Hepatocyte (in vitro differentiated cells): ENCODE measurements around the gene SRBD1.

Experiments
- EZH2 ChIP-seq: fragments of 200-600 bp; sonication (generic); IDR thresholded peaks from 2 replicates; pipeline ENCODE4 v1.6.1; 2016; ENCODE audit warnings: antibody characterized with exemption, mild to moderate bottlenecking, borderline replicate concordance
- EZH2phosphoT487 ChIP-seq: fragments of 200-600 bp; sonication (generic); IDR thresholded peaks from one replicate; pipeline ENCODE4 v1.6.1; 2018; ENCODE audit warnings: antibody characterized with exemption, mild to moderate bottlenecking, low read depth, moderate library complexity; ENCODE audit not compliant: unreplicated experiment, severe bottlenecking
- TF ChIP-seq, protein P1 (sequence below): fragments of 200-600 bp; sonication (generic); IDR thresholded peaks from 2 replicates; pipeline ENCODE4 v1.5.1; 2016; ENCODE audit warnings: antibody characterized with exemption, mild to moderate bottlenecking; ENCODE audit not compliant: poor library complexity

DNA sequence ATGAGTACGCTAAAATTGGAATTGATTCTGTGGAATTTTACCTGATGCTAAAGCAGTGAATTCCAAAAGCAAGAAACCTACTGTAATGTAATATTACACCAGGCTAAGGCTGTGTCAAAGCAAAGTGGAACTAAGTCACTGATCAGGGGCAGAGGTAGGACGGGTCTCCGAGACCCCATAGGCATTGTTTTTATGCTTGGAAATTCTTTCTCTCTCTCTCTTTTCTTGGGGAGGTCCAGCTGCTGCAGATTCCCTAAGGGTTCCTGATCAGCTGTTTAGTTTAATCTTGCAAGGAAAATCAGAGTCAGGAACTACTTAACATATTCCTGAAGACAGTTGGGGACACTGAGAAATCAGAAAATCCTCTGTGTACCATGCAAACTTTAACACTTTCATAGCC lies 220.2 kb downstream of the SRBD1 start:
- TF ChIP-seq, protein P1, sequence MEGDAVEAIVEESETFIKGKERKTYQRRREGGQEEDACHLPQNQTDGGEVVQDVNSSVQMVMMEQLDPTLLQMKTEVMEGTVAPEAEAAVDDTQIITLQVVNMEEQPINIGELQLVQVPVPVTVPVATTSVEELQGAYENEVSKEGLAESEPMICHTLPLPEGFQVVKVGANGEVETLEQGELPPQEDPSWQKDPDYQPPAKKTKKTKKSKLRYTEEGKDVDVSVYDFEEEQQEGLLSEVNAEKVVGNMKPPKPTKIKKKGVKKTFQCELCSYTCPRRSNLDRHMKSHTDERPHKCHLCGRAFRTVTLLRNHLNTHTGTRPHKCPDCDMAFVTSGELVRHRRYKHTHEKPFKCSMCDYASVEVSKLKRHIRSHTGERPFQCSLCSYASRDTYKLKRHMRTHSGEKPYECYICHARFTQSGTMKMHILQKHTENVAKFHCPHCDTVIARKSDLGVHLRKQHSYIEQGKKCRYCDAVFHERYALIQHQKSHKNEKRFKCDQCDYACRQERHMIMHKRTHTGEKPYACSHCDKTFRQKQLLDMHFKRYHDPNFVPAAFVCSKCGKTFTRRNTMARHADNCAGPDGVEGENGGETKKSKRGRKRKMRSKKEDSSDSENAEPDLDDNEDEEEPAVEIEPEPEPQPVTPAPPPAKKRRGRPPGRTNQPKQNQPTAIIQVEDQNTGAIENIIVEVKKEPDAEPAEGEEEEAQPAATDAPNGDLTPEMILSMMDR = no peak
- TF ChIP-seq EZH2 = no peak
- TF ChIP-seq EZH2phosphoT487 = no peak
